ENCODE results near the gene CCDC196.

CCDC196 gene

DNA sequence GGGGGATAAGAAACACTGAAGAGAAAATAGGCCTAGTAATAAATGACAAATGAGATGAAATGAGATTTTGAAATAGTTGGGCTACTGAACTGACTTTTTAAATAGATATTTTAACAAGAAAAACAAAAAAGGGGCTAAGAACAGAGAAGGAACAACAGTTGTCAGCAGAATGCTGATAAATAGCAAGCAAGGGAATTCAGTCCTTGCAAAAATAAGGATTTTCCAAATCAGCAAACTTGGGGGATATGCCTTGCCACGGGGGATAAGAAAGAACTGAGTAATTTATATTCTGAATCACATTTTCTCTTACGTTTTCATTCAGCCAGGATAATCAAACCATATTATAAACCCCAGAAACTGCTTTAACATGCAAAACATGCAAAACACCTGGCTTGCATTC, 12.9 kb upstream of the CCDC196 start (continued):
- TF ChIP-seq, protein P1, sequence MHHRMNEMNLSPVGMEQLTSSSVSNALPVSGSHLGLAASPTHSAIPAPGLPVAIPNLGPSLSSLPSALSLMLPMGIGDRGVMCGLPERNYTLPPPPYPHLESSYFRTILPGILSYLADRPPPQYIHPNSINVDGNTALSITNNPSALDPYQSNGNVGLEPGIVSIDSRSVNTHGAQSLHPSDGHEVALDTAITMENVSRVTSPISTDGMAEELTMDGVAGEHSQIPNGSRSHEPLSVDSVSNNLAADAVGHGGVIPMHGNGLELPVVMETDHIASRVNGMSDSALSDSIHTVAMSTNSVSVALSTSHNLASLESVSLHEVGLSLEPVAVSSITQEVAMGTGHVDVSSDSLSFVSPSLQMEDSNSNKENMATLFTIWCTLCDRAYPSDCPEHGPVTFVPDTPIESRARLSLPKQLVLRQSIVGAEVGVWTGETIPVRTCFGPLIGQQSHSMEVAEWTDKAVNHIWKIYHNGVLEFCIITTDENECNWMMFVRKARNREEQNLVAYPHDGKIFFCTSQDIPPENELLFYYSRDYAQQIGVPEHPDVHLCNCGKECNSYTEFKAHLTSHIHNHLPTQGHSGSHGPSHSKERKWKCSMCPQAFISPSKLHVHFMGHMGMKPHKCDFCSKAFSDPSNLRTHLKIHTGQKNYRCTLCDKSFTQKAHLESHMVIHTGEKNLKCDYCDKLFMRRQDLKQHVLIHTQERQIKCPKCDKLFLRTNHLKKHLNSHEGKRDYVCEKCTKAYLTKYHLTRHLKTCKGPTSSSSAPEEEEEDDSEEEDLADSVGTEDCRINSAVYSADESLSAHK (tag by site-specific recombination; IDR thresholded peaks at IDR 0.05): no peak
- TF ChIP-seq ZNF544 (tag by site-specific recombination; IDR thresholded peaks at IDR 0.05): no peak
- no peak for TF ChIP-seq ZNF114 (tag by site-specific recombination; IDR thresholded peaks at IDR 0.05)
- no peak for TF ChIP-seq ZNF791 (tag by site-specific recombination; IDR thresholded peaks at IDR 0.05)
- TF ChIP-seq ZNF157 (tag by site-specific recombination; IDR thresholded peaks at IDR 0.05): no peak
- no peak for TF ChIP-seq ZNF549 (tag by site-specific recombination; IDR thresholded peaks at IDR 0.05)

GRCh38 chr14:66476964-66477363, 9.2 kb upstream of the CCDC196 start:
- no peak overlapping the region for H3K4me3 ChIP-seq (ENCODE audit: low read depth, low read length)

More at GRCh38 chr14:66476964-66477363, 9.2 kb upstream of the CCDC196 start:
- TF ChIP-seq, protein P2, sequence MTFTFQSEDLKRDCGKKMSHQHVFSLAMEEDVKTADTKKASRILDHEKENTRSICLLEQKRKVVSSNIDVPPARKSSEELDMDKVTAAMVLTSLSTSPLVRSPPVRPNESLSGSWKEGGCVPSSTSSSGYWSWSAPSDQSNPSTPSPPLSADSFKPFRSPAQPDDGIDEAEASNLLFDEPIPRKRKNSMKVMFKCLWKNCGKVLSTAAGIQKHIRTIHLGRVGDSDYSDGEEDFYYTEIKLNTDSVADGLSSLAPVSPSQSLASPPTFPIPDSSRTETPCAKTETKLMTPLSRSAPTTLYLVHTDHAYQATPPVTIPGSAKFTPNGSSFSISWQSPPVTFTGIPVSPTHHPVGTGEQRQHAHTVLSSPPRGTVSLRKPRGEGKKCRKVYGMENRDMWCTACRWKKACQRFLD (tag by site-specific recombination; IDR thresholded peaks at IDR 0.05): no peak
- TF ChIP-seq ZNF404 (tag by site-specific recombination; IDR thresholded peaks at IDR 0.05) (no peak), ZNF514 (tag by site-specific recombination; IDR thresholded peaks at IDR 0.05) (no peak), ZFP37 (tag by site-specific recombination; IDR thresholded peaks at IDR 0.05) (no peak), ZNF621 (tag by site-specific recombination; IDR thresholded peaks at IDR 0.05) (no peak), ZNF354C (tag by site-specific recombination; IDR thresholded peaks at IDR 0.05; ENCODE audit: borderline replicate concordance, low read depth) (no peak), ZNF48 (tag by site-specific recombination; IDR thresholded peaks at IDR 0.05) (no peak), ZNF140 (tag by site-specific recombination; IDR thresholded peaks at IDR 0.05) (no peak), ZNF223 (tag by site-specific recombination; IDR thresholded peaks at IDR 0.05) (no peak), GLI4 (tag by site-specific recombination; IDR thresholded peaks at IDR 0.05) (no peak), BCL6B (tag by site-specific recombination; IDR thresholded peaks at IDR 0.05) (no peak), ZBTB49 (tag by site-specific recombination; IDR thresholded peaks at IDR 0.05; ENCODE audit: low read depth) (no peak), ZNF768 (tag by site-specific recombination; IDR thresholded peaks at IDR 0.05) (no peak)
- TF ChIP-seq, protein P3, sequence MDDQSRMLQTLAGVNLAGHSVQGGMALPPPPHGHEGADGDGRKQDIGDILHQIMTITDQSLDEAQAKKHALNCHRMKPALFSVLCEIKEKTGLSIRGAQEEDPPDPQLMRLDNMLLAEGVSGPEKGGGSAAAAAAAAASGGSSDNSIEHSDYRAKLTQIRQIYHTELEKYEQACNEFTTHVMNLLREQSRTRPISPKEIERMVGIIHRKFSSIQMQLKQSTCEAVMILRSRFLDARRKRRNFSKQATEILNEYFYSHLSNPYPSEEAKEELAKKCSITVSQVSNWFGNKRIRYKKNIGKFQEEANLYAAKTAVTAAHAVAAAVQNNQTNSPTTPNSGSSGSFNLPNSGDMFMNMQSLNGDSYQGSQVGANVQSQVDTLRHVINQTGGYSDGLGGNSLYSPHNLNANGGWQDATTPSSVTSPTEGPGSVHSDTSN (CRISPR knock-in tag; IDR thresholded peaks at IDR 0.05): no peak
- CTCF ChIA-PET: interaction anchor here (0.8 to 1.3 kb wide), 2 partner anchors 9 to 18 kb away, joined by 3 to 4 read pairs; no protein-coding TSS in a partner anchor
- Histone ChIP-seq H3K4me1 (ENCODE audit: control insufficient read depth, insufficient read depth, low read length) (no peaks in the 10 kb centered on the region), H3K36me3 (ENCODE audit: control insufficient read depth in 2 of 2, insufficient read depth in 1 of 2, low read length in 2 of 2) (no peaks in the 10 kb centered on the region), H3K27ac (ENCODE audit: extremely low read depth, low read depth, low read length) (no peak overlapping the region), H3K9me3 (ENCODE audit: control insufficient read depth, insufficient read depth, low read depth, low read length) (no peaks in the 10 kb centered on the region)
- POLR2A ChIA-PET: no interaction called here
